GM10266 (cell line): Measurements from ENCODE around the gene ZNF350.
"Not testable (repeated sequence)": the region's sequence is repeated elsewhere in the genome, so short reads cannot be mapped to it uniquely, and the experiment has no call there.

Experiments used
- DNase-seq: peaks from one replicate; pipeline ENCODE4 v3.0.0; 2012; ENCODE audit errors: extremely low spot score
- TF ChIP-seq, protein P1 (sequence below): IDR thresholded peaks from 2 replicates; pipeline ENCODE4 v1.5.1; 2012; ENCODE audit warnings: mild to moderate bottlenecking, low read depth; ENCODE audit not compliant: control insufficient read depth, insufficient read depth; ENCODE audit errors: missing control alignments

The ZNF350 gene

DNA sequence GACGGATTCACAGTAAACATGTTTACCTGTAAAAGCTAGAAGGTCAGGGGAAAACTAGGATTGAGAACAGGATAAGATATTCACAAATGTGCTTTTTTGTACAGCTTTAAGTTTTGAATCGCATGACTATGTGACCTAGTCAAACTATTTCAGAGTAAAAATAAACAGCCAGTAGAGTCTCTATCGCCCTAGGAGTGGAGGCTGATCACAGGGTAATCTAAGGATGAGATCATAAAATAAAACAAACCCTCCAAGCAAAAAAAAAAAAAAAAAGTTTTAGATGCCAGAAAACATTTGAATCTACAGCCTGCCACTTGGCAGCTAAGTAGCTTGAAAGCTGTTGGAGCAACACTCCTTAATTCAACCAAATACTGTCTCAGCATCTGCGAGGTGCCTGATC is 26.8 kb downstream of the ZNF350 start:
- TF ChIP-seq, protein P1, sequence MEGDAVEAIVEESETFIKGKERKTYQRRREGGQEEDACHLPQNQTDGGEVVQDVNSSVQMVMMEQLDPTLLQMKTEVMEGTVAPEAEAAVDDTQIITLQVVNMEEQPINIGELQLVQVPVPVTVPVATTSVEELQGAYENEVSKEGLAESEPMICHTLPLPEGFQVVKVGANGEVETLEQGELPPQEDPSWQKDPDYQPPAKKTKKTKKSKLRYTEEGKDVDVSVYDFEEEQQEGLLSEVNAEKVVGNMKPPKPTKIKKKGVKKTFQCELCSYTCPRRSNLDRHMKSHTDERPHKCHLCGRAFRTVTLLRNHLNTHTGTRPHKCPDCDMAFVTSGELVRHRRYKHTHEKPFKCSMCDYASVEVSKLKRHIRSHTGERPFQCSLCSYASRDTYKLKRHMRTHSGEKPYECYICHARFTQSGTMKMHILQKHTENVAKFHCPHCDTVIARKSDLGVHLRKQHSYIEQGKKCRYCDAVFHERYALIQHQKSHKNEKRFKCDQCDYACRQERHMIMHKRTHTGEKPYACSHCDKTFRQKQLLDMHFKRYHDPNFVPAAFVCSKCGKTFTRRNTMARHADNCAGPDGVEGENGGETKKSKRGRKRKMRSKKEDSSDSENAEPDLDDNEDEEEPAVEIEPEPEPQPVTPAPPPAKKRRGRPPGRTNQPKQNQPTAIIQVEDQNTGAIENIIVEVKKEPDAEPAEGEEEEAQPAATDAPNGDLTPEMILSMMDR, result no peak
- DNase-seq, result no peak

DNA sequence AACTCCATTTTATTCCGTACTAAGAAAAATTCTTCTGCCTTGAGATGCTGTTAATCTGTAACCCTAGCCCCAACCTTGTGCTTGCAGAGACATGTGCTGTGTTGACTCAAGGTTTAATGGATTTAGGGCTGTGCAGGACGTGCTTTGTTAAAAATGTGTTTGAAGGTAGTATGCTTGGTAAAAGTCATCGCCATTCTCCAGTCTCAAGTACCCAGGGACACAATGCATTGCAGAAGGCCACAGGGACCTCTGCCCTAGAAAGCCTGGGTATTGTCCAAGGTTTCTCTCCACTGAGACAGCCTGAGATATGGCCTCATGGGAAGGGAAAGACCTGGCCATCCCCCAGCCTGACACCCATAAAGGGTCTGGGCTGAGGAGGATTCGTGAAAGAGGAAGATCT is 28.8 kb downstream of the ZNF350 start:
- DNase-seq, result not testable (repeated sequence)

DNA sequence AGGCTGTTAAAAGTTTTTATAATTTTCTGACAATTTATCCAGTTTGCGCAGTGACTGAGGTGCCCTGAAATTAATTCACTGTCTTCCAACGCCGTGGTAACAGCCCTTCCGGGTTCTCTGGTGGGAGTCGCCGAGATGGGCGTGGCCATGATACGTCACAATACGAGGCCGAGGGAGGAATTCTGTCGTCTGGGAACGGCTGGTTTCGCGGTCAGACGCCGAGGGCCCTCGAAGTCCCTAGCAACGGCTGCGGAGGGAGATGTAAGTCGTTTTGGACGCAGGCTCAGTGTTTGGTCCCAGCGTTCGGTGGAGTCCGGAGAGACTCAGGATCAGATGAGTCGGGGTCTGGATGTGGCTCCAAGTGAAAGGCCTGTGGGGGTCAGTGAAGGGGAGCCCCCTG is 37.7 kb downstream of the ZNF350 start:
- DNase-seq, result no peak
- TF ChIP-seq, protein P1, result no peak

DNA sequence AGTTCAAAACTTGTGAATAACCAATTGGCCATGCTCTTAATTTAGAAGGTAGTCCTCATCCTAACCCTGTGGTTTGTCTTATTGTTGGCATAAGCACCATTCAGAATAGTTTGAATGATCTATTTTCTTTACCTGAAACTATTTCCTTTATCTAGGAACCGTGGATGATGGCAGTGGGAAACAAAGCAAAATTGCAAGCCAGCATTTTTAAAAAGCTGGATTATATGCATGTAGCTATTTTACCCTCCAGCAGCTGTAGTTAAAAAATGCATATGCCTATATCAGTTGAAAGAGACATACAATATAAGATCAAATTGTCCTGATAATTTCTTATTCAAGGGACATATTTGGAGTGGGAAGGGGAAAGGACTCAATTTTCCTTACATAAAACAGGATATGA is 40.0 kb downstream of the ZNF350 start:
- TF ChIP-seq, protein P1, result no peak
- DNase-seq, result no peak

DNA sequence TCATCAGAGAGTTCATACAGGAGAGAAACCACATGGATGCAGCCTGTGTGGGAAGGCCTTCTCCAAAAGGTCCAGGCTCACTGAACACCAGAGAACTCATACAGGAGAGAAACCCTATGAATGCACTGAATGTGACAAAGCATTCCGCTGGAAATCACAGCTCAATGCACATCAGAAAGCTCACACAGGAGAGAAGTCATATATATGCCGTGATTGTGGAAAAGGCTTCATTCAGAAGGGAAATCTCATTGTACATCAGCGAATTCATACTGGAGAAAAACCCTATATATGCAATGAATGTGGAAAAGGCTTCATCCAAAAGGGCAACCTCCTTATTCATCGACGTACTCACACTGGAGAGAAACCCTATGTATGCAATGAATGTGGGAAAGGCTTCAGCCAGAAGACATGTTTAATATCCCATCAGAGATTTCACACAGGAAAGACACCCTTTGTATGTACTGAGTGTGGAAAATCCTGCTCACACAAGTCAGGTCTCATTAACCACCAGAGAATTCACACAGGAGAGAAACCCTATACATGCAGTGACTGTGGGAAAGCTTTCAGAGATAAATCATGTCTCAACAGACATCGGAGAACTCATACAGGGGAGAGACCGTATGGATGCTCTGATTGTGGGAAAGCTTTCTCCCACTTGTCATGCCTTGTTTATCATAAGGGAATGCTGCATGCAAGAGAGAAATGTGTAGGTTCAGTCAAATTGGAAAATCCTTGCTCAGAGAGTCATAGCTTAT is 41.7 kb downstream of the ZNF350 start:
- TF ChIP-seq, protein P1, result no peak
- DNase-seq, result no peak

DNA sequence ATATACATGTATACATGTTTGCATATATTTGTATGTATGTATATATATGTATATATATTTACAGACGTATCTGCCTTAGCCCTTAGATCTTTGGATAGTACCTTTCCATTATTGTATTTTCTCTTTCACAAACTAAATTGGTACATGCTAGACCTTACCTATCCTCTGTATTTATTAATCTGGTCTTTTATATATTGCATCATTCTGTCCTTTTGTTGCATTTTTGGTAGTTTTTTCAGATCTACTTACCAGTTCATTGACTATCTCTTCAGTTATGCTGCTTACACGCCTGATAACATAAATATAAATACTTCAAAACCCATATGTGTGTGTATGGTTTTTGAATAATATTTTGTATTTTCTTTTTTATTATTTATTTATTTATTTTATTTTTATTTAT is 47.7 kb downstream of the ZNF350 start:
- TF ChIP-seq, protein P1, result no peak

DNA sequence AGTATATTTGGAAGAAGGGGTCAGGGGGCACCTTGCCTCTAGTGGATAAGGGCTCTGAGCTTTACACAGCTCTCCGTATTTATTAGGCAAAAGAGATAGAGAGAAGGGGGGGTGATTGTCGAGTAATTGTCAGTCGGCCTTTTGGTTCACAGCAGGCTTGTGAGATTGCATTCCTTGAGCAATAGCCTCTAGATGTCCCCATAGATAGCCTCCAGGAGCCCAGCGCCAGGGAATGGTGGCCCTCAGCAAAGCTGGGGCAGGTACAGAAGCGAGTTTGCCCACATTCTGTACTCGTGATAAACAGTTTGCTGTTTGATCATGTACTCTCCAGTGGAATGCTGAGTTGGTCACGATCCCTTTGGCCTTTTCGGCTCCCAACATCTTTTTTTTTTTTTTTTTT is 54.7 kb downstream of the ZNF350 start:
- TF ChIP-seq, protein P1, result no peak
- no peak for DNase-seq

More for the DNA sequence above, 47.7 kb downstream of the ZNF350 start:
- no peak for DNase-seq

DNA sequence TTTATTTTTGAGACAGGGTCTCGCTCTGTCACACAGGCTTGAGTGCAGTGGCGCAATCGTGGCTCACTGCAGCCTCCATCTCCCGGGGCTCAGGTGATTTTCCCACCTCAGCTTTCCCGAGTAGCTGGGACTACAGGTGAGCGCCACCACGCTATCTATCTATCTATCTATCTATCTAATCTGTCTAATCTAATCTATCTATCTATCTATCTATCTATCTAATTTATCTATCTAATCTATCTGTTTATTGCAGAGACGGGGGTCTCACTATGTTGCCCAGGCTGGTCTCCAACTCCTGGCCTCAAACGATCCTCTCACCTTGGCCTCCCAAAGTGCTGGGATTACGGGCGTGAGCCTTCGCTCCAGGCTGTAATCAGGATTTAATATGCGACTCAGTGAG is 58.8 kb downstream of the ZNF350 start:
- no peak for DNase-seq
- TF ChIP-seq, protein P1, result no peak
